ENCODE results near the gene PNMA6E. TPM values are rescaled to one million over a fixed set of nuclear protein-coding genes. Genes with fewer than 3 reads are reported as not detected.

Gene PNMA6E
- total and polyA plus RNA-seq, 9 of the 15 experiments (the other 6 are each of a cell fraction or from before 2014, with no cell fraction given), result 0.03 TPM; not detected in 8

- ATAC-seq (no peak), DNase-seq (ENCODE audit: extremely low read depth in 1 of 4, low spot score in 3 of 4) (no peak), FAIRE-seq (no peak)
- H3K4me3 ChIP-seq, result no peak overlapping the region
- H3K27ac ChIP-seq (ENCODE audit: extremely low read depth, low read depth, low read length), result no peak overlapping the region
- no peak for TF ChIP-seq ZNF280A (IDR thresholded peaks at IDR 0.05; ENCODE audit: low read depth, partially characterized antibody)
- TF ChIP-seq NFATC3 (IDR thresholded peaks at IDR 0.05), result no peak
- TF ChIP-seq ZNF589 (CRISPR knock-in tag; IDR thresholded peaks at IDR 0.05; ENCODE audit: low read depth), result no peak
- TF ChIP-seq ZNF785 (CRISPR knock-in tag; IDR thresholded peaks at IDR 0.05), result no peak
- TF ChIP-seq ELK3 (CRISPR knock-in tag; IDR thresholded peaks at IDR 0.05), result no peak
- TF ChIP-seq ZNF583 (CRISPR knock-in tag; IDR thresholded peaks at IDR 0.05), result no peak
- no peak for TF ChIP-seq NR1H2 (CRISPR knock-in tag; IDR thresholded peaks at IDR 0.05)
- TF ChIP-seq NBN (IDR thresholded peaks at IDR 0.05; ENCODE audit: low read depth), result no peak
- H3K79me2 ChIP-seq (ENCODE audit: control insufficient read depth, insufficient read depth, low read length), result no peaks in the 10 kb centered on the region
- ChIA-PET POLR2A (no interaction called here), CTCF (ENCODE audit: low intra/inter-chr PET ratio) (no interaction called here)
- no peaks in the 10 kb centered on the region for H3K27me3 ChIP-seq (ENCODE audit: control insufficient read depth in 2 of 2, insufficient read depth in 2 of 2, low read length in 2 of 2)
- in situ Hi-C loops (cut with MboI), result no loop called here
- no peaks in the 10 kb centered on the region for H3K9me3 ChIP-seq (replicated peaks; ENCODE audit: control insufficient read depth, insufficient read depth, low read depth, low read length)
- peaks cover 0 to 22% of the 10 kb centered on the region in 2 experiments; a peak in 2 of 5 replicates for H3K4me1 ChIP-seq (replicated peaks in 1 of 2; ENCODE audit: control insufficient read depth in 2 of 2, insufficient read depth in 2 of 2, low read length in 2 of 2)
- no TSS peak for BruUV-seq (replicated peaks)
- H2AFZ ChIP-seq (ENCODE audit: low read depth, low read length), result no peak overlapping the region
- H3K36me3 ChIP-seq (ENCODE audit: control insufficient read depth, insufficient read depth, low read length), result peaks cover 44% of the 10 kb centered on the region; the same call in 2 of the 3 replicates
- no peaks in the 10 kb centered on the region for H4K20me1 ChIP-seq (replicated peaks; ENCODE audit: control insufficient read depth, insufficient read depth, low read length)
- no peaks in the 10 kb centered on the region for H3K9me1 ChIP-seq (ENCODE audit: control insufficient read depth, insufficient read depth, low read length)
- intact Hi-C loops (cut with micrococcal nuclease), result no loop called here
- H3K4me2 ChIP-seq (ENCODE audit: insufficient read depth, low read length), result no peak overlapping the region
- H3K9ac ChIP-seq (ENCODE audit: insufficient read depth in 1 of 2, low read depth in 2 of 2, low read length in 2 of 2), result no peak overlapping the region
- 75% methylated on average over 3 of the region's 8 CpGs for WGBS (ENCODE audit: insufficient coverage, low coverage, missing lambda C conversion rate)
These were observed 49.8 kb upstream of the PNMA6E start for GRCh38 chrX:153450949-153451277.

Data from K562 (cell line).